Glomerular visceral epithelial cell (primary cell): ENCODE results near the gene MTO1.
A peak's percentile ranks its signal among the peaks of the same experiment; 100 is the strongest.
"Not testable (repeated sequence)": the region's sequence is repeated elsewhere in the genome, so short reads cannot be mapped to it uniquely, and the experiment has no call there.

Source experiments
- DNase-seq: peaks from one replicate; pipeline ENCODE4 v3.0.0-alpha.2; 2016; ENCODE audit errors: extremely low spot score

Gene MTO1

GRCh38 chr6:73504160-73504559 is 42.6 kb downstream of the MTO1 start:
- no peak for DNase-seq

GRCh38 chr6:73505142-73505541 is 43.6 kb downstream of the MTO1 start:
- DNase-seq: no peak

DNA sequence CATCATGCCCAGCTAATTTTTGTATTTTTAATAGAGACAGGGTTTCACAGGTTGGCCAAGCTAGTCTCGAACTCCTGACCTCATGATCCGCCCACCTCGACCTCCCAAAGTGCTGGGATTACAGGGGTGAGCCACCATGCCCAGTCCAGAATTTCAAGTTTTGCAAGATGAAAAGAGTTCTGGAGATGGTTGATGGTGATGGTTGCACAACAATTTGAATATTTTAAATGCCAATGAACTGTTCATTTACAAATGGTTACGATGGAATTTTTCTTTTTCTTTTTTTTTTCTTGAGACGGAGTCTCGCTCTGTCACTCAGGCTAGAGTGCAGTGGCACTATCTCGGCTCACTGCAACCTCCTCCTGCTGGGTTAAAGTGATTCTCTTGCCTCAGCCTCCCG is 44.2 kb downstream of the MTO1 start:
- DNase-seq: not testable (repeated sequence)

DNA sequence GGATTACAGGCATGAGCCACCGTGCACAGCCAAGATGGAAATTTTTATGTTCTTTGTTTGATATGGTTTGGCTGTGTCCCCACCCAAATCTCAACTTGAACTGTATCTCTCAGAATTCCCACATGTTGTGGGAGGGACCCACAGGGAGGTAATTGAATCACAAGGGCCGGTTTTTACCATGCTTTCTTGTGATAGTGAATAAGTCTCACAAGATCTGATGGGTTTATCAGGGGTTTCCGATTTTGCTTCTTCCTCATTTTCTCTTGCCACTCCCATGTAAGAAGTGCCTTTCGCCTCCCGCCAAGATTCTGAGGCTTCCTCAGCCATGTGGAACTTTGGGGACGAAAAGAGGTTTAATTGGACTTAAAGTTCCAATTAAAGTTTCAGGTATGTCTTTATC is 44.7 kb downstream of the MTO1 start:
- no peak for DNase-seq

DNA sequence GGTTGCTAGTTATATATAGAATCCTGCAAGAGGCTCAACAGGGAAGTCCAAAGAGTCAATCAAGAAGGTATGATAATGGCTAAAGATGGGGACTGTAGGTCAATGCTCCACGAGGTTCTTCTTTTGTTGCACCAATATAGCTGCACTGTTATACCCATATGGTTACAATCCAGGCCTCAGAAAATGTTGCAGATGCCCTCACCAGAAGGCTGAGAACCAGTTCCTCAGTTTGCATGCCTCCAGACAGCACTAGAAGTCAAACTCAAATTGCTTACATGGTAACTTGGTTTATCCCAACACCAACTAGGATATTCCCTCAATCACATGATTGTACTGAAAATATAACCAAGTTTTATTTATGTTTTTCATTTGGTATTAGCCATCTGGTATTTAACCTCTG is 47.2 kb downstream of the MTO1 start:
- no peak for DNase-seq

- DNase-seq: no peak
Measured at GRCh38 chr6:73509851-73510250, 48.3 kb downstream of the MTO1 start.

GRCh38 chr6:73511796-73512195 is 50.3 kb downstream of the MTO1 start:
- DNase-seq: no peak

GRCh38 chr6:73513496-73513854 is 51.9 kb downstream of the MTO1 start:
- peak; percentile 13 for DNase-seq

- DNase-seq: no peak
Measured at GRCh38 chr6:73514746-73515110, 53.2 kb downstream of the MTO1 start.

GRCh38 chr6:73515204-73515655 is 53.7 kb downstream of the MTO1 start:
- no peak for DNase-seq

DNA sequence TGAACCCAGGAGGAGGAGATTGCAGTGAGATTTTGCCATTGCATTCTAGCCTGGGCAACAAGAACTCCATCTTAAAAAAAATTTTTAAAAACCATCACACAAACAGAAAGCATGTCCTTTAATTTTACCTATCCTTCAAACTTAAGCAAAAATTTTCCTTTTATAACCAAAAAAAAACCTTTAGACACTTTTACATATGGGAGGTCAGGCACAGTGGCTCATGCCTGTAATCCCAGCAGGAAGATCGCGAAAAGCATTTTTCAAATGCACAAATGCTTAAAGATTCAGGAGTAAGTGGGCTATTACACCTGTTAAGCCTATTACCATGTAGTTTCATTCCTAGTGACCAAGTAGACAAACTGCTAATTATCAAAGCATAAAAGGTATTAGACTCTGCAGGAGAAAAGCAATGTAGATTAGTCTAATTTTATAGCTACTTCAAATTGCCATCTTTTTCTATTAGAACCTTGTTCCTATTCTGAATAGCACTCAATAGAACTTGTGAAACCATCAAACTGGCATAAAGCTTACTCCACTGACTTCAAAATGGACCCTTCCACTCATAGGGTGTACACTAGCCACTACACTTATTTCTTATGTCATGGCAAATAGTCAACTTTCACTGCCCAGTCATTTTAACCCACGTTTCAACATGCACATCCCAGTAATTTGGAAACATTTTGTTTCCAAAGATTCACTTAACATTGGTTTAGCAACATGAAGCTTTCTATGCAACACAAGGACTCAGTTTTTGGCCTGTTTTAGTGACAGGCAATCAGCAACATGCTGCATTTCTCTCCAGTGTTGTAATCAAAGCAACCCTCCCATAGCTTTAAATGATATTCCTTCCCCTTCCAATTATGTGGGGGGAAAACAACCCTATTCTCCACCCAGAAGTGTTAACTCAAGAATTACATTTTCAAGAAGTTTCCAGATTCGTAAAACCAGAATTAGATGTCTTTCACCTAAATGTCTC is 55.3 kb downstream of the MTO1 start:
- peak; percentile 16 for DNase-seq

DNA sequence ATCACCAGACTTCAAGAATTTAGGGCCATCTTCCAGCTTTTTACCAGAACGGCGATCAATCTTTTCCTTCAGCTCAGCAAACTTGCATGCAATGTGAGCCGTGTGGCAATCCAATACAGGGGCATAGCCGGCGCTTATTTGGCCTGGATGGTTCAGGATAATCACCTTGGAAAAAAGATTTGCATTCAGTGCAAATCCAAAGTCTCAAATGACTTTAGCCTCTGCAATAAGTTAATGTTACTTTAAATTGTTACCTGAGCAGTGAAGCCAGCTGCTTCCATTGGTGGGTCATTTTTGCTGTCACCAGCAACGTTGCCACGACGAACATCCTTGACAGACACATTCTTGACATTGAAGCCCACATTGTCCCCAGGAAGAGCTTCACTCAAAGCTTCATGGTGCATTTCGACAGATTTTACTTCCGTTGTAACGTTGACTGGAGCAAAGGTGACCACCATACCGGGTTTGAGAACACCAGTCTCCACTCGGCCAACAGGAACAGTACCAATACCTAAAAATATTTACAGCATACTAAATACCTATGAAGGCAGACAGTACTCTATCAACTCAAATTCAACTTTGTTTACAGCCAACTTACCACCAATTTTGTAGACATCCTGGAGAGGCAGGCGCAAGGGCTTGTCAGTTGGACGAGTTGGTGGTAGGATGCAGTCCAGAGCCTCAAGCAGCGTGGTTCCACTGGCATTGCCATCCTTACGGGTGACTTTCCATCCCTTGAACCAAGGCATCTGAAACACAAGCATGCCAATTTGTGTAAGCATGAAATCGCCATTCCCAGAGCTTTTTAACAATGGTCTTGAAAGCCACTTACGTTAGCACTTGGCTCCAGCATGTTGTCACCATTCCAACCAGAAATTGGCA is 56.8 kb downstream of the MTO1 start:
- not testable (repeated sequence) for DNase-seq

GRCh38 chr6:73518982-73519881 is 57.7 kb downstream of the MTO1 start:
- DNase-seq: peak; percentile 16

- peak; percentile 81 for DNase-seq
Measured at GRCh38 chr6:73519926-73520687, 58.6 kb downstream of the MTO1 start.

DNA sequence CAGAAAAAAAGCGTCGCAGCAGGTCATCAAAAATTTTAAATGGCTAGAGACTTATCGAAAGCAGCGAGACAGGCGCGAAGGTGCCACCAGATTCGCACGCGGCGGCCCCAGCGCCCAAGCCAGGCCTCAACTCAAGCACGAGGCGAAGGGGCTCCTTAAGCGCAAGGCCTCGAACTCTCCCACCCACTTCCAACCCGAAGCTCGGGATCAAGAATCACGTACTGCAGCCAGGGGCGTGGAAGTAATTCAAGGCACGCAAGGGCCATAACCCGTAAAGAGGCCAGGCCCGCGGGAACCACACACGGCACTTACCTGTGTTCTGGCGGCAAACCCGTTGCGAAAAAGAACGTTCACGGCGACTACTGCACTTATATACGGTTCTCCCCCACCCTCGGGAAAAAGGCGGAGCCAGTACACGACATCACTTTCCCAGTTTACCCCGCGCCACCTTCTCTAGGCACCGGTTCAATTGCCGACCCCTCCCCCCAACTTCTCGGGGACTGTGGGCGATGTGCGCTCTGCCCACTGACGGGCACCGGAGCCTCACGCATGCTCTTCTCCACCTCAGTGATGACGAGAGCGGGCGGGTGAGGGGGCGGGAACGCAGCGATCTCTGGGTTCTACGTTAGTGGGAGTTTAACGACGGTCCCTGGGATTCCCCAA is 59.3 kb downstream of the MTO1 start, which contains the start of gene EEF1A1:
EEF1A1 (minus strand) TSS at position 345 of the 663 bp plus-strand sequence. CDS start 1,006 bp downstream, outside the sequence.
- peak; percentile 100 for DNase-seq

- DNase-seq: no peak
Measured at GRCh38 chr6:73521351-73521985, 59.9 kb downstream of the MTO1 start.

- peak; percentile 77 for DNase-seq
Measured at GRCh38 chr6:73523434-73524123, 62.0 kb downstream of the MTO1 start.

GRCh38 chr6:73525546-73526330 is 64.2 kb downstream of the MTO1 start:
- no peak for DNase-seq
